ENCODE results near the gene STN1.

GRCh38 chr10:103847346-103847745, 70.6 kb downstream of the STN1 start:
- no peak for TF ChIP-seq POLR2AphosphoS5 (IDR thresholded peaks at IDR 0.05; ENCODE audit: low read depth, low read length)
- no peak for TF ChIP-seq POLR2A (IDR thresholded peaks at IDR 0.05; ENCODE audit: low read depth, low read length)
- no peak for TF ChIP-seq TAF1 (IDR thresholded peaks at IDR 0.05; ENCODE audit: low read depth, low read length)
- no peak for TF ChIP-seq PAX5 (IDR thresholded peaks at IDR 0.05; ENCODE audit: insufficient read depth, low read length, severe bottlenecking)

Measured in GM12891 (cell line).